Ishikawa (cell line): ENCODE results near the gene CDH13.

Source experiments
- CEBPB ChIP-seq: IDR thresholded peaks from 2 replicates; pipeline ENCODE4 v1.6.1; 2012
- CREB1 ChIP-seq: IDR thresholded peaks from 2 replicates; pipeline ENCODE4 v1.6.1; 2012; ENCODE audit warnings: low read depth
- EGR1 ChIP-seq: IDR thresholded peaks from 2 replicates; pipeline ENCODE4 v1.6.1; 2012
- FOXM1 ChIP-seq: IDR thresholded peaks from 2 replicates; pipeline ENCODE4 v1.6.1; 2012; ENCODE audit warnings: low read depth, borderline replicate concordance
- RAD21 ChIP-seq: IDR thresholded peaks from 2 replicates; pipeline ENCODE4 v1.6.1; 2012; ENCODE audit warnings: low read depth
- TAF1 ChIP-seq: IDR thresholded peaks from 2 replicates; pipeline ENCODE4 v1.6.1; 2012; ENCODE audit warnings: low read depth, mild to moderate bottlenecking
- TCF12 ChIP-seq: IDR thresholded peaks from 2 replicates; pipeline ENCODE4 v1.6.1; 2012; ENCODE audit warnings: low read depth
- YY1 ChIP-seq: IDR thresholded peaks from 2 replicates; pipeline ENCODE4 v1.6.1; 2012; ENCODE audit warnings: low read depth
- ZBTB7A ChIP-seq: IDR thresholded peaks from 2 replicates; pipeline ENCODE4 v1.6.1; 2012; ENCODE audit warnings: low read depth
- TF ChIP-seq, protein P1 (sequence below): IDR thresholded peaks from 2 replicates; pipeline ENCODE4 v1.6.1; 2012
- TF ChIP-seq, protein P2 (sequence below): IDR thresholded peaks from 2 replicates; pipeline ENCODE4 v1.6.1; 2012
- TF ChIP-seq, protein P3 (sequence below): IDR thresholded peaks from 2 replicates; pipeline ENCODE4 v1.6.1; 2012; ENCODE audit warnings: low read depth, mild to moderate bottlenecking

DNA sequence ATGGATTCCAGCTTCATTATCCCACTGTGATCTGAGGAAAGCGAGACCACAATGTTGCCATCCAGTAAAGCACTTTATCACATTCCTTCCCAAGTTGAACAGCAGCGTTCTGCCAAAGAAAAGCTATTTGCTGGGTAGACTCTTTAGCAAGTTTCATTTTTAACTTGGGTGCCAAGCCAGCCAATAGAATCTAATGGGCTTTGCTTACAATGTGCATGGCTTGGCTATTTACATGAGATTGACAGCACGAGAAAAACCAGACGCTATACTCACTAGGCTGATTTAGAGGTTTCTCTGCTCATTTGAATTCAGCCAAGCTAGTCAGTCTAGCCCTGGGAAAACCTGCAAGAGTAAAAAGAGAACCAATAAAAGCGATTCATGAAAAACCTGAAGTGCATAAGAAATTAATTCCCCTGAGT, 108.9 kb downstream of the CDH13 start:
- TF ChIP-seq, protein P1, sequence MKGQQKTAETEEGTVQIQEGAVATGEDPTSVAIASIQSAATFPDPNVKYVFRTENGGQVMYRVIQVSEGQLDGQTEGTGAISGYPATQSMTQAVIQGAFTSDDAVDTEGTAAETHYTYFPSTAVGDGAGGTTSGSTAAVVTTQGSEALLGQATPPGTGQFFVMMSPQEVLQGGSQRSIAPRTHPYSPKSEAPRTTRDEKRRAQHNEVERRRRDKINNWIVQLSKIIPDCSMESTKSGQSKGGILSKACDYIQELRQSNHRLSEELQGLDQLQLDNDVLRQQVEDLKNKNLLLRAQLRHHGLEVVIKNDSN = no peak
- TF ChIP-seq YY1 = no peak
- TF ChIP-seq, protein P2, sequence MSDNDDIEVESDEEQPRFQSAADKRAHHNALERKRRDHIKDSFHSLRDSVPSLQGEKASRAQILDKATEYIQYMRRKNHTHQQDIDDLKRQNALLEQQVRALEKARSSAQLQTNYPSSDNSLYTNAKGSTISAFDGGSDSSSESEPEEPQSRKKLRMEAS = no peak
- no peak for TF ChIP-seq FOXM1
- no peak for TF ChIP-seq CREB1
- no peak for TF ChIP-seq ZBTB7A
- TF ChIP-seq CEBPB = no peak
- no peak for TF ChIP-seq EGR1
- no peak for TF ChIP-seq TAF1
- no peak for TF ChIP-seq RAD21
- TF ChIP-seq TCF12 = no peak
- TF ChIP-seq, protein P3, sequence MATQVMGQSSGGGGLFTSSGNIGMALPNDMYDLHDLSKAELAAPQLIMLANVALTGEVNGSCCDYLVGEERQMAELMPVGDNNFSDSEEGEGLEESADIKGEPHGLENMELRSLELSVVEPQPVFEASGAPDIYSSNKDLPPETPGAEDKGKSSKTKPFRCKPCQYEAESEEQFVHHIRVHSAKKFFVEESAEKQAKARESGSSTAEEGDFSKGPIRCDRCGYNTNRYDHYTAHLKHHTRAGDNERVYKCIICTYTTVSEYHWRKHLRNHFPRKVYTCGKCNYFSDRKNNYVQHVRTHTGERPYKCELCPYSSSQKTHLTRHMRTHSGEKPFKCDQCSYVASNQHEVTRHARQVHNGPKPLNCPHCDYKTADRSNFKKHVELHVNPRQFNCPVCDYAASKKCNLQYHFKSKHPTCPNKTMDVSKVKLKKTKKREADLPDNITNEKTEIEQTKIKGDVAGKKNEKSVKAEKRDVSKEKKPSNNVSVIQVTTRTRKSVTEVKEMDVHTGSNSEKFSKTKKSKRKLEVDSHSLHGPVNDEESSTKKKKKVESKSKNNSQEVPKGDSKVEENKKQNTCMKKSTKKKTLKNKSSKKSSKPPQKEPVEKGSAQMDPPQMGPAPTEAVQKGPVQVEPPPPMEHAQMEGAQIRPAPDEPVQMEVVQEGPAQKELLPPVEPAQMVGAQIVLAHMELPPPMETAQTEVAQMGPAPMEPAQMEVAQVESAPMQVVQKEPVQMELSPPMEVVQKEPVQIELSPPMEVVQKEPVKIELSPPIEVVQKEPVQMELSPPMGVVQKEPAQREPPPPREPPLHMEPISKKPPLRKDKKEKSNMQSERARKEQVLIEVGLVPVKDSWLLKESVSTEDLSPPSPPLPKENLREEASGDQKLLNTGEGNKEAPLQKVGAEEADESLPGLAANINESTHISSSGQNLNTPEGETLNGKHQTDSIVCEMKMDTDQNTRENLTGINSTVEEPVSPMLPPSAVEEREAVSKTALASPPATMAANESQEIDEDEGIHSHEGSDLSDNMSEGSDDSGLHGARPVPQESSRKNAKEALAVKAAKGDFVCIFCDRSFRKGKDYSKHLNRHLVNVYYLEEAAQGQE = no peak
